Retinal pigment epithelial cell (primary cell): ENCODE data around the gene MAP3K4.

ENCODE experiments used
- DNase-seq: peaks from one replicate; pipeline ENCODE4 v3.0.0-alpha.2; 2010; ENCODE audit warnings: low read depth
- H3K4me3 ChIP-seq: 2 replicates; pipeline ENCODE4 v1.5.1; 2011; ENCODE audit warnings: mild to moderate bottlenecking, low read length, control low read depth, moderate library complexity
- TF ChIP-seq, protein P1 (sequence below): conservative IDR thresholded peaks from 2 replicates; pipeline ENCODE4 v1.5.1; 2011; ENCODE audit warnings: low read depth, low read length, control low read depth, inconsistent platforms

Gene MAP3K4

DNA sequence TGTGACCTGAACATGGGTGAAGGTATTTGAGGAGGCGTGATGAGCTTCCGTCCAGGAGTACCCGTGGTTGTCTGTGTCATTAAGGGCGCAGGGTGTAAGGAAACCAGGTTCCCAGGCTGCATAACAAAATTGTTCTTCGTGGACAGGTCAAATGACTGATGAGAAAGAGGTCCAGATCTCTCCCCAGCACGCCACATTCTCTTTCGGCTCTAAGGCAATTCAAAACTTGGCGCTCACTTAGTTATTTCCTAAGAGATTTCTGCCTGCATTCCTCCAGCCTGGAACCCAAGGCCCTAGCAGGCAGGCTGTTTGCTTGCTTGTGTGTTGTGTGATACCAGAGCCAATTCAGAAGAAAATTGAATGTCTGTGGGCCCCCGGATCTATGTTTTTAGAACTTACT is 142.4 kb downstream of the MAP3K4 start:
- DNase-seq, result no peak
- TF ChIP-seq, protein P1, sequence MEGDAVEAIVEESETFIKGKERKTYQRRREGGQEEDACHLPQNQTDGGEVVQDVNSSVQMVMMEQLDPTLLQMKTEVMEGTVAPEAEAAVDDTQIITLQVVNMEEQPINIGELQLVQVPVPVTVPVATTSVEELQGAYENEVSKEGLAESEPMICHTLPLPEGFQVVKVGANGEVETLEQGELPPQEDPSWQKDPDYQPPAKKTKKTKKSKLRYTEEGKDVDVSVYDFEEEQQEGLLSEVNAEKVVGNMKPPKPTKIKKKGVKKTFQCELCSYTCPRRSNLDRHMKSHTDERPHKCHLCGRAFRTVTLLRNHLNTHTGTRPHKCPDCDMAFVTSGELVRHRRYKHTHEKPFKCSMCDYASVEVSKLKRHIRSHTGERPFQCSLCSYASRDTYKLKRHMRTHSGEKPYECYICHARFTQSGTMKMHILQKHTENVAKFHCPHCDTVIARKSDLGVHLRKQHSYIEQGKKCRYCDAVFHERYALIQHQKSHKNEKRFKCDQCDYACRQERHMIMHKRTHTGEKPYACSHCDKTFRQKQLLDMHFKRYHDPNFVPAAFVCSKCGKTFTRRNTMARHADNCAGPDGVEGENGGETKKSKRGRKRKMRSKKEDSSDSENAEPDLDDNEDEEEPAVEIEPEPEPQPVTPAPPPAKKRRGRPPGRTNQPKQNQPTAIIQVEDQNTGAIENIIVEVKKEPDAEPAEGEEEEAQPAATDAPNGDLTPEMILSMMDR, result no peak
- H3K4me3 ChIP-seq, result no peak overlapping the region

DNA sequence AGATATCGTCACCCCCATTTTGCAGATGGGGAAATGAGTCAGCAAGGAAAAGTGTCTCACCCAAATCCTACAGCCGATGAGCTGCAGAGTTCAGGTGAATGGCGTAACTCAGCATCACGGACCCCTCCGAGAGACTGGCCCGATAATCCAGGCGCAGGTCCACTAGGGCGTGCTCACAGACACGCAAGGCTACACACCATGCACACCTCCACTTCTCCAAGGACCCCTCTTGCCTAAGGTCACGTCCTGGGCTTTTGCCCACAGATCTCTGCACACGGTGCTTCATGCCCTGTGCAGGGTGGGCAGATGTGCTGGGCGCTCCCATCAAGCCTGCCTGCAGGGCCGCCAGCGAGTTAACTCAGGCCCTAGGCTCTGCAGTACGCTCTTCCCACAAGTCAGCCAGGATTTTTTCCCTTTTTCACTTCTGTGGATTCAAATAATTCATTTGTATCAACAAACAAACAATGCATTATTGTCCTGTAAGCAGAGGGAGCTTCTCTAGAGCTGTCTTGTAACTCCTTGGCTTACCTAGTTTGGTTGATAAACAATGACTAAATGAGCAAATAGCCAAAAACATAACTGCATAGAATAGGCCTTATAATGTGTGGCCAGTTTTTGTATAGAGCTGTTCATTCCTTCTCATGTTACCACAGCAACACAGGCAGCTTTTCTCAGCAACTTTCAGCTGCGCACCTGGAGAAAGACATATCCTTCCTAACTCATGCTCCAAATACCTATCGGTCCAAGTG is 143.2 kb downstream of the MAP3K4 start:
- H3K4me3 ChIP-seq, result no peak overlapping the region
- DNase-seq, result no peak
- TF ChIP-seq, protein P1, result no peak

GRCh38 chr6:161135695-161136591 is 144.4 kb downstream of the MAP3K4 start:
- no peak for DNase-seq
- H3K4me3 ChIP-seq, result no peak overlapping the region
- TF ChIP-seq, protein P1, result no peak

DNA sequence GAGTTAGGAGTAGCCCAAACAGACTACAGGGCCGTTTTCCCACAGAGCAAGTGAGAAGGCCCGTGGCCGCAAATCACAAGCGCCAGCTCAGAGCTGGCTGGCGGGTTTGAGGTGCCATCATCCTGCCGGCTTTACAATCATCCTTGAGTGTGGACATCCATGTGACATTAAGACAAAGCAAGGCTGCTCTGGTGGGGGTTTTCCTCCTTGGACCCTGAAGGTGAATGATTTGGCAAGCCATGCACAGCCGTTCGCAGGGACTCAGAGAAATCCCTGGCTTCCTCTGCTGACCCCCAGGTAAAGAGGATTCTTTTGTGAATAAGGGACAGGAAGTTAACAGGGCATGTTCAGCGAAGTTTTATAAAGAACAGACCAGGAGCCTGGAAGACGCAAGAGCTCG is 145.1 kb downstream of the MAP3K4 start:
- TF ChIP-seq, protein P1, result no peak
- DNase-seq, result no peak

DNA sequence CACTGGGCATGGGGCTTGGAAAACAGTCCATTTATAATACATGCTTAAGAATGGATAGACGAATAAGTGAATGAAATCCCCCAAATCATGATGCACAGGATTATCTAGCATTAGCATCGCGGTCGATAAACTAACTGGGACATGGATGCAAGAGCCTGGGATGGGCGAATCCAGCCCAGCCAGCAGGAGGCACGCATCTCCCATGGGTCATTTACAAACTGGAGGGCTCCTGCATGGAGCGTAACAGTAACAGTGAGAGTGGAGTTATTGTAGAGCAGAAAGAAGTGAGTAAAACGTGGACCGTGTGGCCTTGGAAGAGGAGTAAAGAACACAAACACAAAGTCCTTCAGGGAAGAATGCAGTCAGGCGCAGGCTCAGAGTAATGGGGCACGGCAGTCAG is 145.8 kb downstream of the MAP3K4 start:
- no peak overlapping the region for H3K4me3 ChIP-seq
- no peak for DNase-seq
- TF ChIP-seq, protein P1, result peak; percentile 16

More for the DNA sequence above, 145.1 kb downstream of the MAP3K4 start:
- H3K4me3 ChIP-seq, result no peak overlapping the region

DNA sequence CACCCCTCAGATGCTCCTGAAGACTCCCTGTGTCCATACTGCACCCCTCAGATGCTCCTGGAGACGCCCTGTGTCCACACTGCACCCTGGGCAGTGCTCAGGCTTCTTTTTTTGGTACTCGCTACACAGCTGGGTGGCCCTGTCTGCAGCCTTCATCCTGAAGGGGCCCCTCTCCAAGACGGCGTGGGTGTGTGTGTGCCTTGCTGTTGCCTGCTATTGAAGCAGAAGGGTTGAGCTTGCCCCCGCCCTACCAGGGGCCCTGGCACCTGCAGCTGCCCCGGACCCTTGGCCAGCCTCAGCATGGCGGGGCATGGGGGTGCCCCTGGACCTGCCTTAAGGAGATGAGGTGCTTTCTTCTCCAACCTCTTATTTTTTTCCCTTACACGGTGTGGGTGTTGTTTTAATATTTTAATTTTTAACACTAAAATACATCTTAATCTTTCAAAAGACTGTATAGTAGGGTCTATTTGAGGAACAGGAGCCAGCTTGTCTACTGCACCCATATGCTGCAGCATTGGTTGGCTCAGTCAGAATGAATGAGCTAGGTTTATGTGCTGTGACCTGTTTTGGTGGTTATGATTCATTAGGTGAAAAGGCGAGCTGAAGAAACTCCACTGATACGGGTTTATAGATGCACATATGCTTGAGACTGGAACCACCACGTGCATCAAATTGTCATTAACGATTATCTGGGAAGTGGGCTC is 146.4 kb downstream of the MAP3K4 start:
- TF ChIP-seq, protein P1, result no peak
- DNase-seq, result no peak
- no peak overlapping the region for H3K4me3 ChIP-seq
